Hematopoietic multipotent progenitor cell treated with erythropoietin and hydrocortisone succinate and interleukin-3 and kit ligand, for 6 days (in vitro differentiated cells): ENCODE measurements around the gene NPFFR1.

Experiments
- DNase-seq: peaks from one replicate; pipeline ENCODE4 v3.0.0-alpha.2; 2015

The NPFFR1 gene

GRCh38 chr10:70315276-70315675 is 31.5 kb upstream of the NPFFR1 start:
- DNase-seq: no peak

DNA sequence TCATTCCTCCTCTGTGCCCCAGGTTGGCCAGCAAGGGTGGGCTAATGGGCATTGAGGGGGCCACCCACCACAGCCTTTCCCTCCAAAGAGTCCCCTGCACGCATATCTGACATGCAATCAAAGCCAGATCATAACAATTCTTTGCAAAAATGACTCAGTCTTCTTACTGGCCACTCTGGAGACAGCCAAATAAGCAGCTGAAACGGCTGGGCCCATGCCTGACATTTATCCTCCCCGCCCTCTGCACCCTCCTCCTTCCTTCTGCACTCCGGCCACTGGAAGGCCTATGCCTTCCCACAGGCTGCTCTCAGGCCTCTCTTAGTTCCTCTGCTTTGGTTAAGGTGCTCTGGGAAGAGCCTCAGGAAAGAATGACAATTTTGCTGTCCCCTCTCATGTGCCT is 29.2 kb upstream of the NPFFR1 start:
- no peak for DNase-seq

DNA sequence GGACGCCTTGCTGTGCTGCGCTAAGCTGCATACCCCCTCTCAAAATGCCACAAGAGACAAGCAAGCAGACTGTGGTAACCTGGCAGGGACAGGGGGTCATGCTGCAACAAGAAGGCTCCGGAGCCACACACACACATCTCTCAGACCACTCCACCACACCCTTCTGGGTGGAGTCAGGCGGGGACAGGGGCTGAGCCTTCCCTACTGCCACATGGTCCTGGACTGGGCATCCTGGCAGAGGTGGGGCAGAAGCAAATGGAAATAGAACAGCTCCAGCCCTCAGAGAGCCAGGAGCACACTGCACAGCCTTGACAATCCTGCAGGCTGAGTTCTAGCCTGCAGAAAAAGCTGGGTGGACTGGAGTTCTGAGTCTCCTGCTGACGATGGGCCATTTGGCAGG is 28.4 kb upstream of the NPFFR1 start:
- DNase-seq: no peak

- DNase-seq: no peak
Measured at GRCh38 chr10:70311698-70312097, 27.9 kb upstream of the NPFFR1 start.

DNA sequence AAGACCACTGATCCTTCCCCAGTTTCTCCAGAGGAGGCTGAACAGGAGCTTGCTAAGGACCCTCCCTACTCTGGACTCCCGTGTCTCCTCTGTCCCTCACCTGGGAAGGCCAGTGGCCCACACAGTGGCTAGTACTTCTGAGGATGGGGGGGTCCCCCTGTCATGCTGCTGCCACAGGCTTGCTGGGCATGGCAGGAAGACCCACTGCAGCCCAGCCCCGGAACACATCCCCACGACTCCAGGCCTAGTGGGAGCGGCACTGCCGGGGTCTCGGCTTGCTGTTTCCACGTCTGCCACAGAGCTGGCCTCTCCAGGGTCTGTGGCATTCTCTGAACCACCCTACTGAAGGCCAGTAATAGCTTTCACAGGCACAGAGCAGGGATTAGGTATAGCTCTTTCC is 25.9 kb upstream of the NPFFR1 start:
- DNase-seq: no peak

GRCh38 chr10:70308121-70309060 is 24.6 kb upstream of the NPFFR1 start:
- DNase-seq: no peak

DNA sequence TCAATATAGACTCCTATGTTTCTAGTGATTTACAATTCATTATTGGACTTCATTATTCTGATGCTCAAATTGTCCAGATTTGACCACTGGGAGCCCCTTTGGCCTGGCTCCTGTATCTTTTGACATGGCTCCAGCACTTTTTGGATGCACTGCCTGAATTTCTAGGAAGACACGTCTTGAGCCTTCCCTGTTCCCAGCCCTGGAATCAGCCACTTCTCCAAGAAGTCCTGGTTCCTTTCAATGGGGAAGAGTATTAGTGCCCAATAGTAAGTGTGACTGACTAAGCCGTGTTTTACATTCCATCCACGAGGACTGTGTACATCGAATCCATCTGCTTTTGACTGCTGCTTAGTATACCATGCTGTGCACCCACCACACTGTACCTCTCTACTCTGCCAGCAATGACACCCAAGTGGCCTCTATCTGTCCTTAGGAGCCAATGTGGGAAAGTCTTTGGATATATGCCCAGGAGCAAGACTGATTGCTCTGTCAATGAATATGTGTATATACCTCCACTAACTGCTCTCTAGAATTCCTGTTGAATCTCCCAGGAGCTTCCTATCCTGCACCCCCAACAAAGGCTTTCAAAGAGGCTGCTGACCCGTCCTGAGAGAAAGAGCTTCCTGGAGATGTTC is 23.2 kb upstream of the NPFFR1 start:
- DNase-seq: no peak

DNA sequence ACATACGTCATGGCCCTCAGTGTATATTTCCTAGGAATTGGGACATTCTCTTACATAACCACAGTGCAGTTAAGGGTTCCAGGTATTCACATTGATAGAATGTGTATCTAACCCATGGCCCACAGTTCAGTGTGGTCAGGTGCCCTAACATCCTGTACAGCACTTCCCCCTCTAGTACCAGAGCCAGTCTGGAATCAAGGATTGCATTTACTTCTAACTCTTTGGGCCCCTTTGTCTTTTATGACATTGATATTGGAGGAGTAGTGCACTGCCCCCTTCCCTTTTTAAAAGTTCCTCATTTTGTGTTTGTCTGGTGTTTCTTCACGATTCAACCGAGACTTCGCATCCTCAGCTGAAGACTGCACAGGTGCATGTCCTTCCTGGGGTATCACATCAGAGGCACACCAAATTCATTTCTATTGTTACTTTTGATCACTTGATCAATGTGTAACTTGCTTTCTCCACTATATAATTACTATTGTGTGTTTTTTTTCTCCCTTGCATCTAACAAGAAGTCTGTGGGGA is 22.4 kb upstream of the NPFFR1 start:
- DNase-seq: peak; percentile 36

GRCh38 chr10:70303730-70304129 is 19.9 kb upstream of the NPFFR1 start:
- no peak for DNase-seq

DNA sequence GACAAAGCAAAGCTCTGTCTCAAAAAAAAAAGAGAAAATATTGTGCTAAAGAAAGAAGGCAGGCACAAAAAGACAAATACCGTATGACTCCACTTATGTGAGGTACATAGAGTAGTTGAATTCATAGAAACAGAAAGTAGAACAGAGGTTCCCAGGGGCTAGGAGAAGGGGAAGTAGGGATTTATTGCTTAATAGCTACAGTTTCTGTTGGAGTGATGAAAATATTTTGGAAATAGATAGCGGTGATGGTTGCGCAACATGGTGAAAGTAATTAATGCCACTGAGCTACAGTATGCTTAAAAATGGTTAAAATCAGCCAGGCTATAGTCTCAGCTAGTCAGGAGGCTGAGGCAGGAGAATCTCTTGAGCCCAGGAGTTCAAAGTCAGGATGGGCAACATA is 18.5 kb upstream of the NPFFR1 start:
- peak; percentile 62 for DNase-seq

GRCh38 chr10:70300908-70301597 is 17.2 kb upstream of the NPFFR1 start:
- DNase-seq: no peak

GRCh38 chr10:70300461-70300860 is 16.7 kb upstream of the NPFFR1 start:
- DNase-seq: no peak

DNA sequence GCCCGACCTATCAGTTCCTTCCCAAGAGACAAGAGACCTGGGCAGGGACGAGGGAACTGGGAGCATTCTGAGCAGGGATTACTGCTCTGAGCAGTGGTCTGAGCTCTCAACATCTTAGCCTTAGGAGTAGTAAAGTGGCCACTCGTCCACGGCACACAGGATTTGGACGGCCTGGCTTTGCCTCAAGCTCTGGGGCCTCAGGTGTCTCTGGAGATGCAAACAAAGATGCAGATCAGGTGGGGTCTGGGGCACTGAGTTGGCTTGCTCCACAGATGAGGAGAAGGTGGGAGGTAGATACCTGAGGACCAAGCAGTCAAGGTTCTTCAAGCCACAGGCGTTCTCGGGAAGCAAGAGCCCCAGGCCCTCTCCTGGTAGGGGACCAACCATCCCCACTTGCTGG is 16.1 kb upstream of the NPFFR1 start:
- DNase-seq: no peak

DNA sequence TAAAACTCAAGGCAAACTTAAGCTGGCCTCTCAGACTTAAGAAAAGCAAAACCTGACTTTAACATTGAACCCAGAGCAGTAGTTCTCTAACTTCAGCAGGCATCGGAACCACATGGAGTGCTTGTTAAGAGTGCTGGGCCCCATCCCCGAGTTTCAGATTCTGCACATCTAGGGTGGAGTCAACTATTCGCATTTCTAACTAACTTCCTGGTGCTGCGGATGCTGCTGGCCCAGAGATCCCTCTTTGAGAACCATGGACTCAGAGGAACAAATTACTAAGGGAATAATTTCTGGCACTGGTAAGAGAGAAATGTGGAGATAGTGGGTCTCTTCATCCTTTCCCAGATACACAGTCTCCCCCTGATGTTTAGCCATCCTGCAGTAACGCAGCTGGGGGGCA is 14.6 kb upstream of the NPFFR1 start:
- no peak for DNase-seq

GRCh38 chr10:70297224-70297623 is 13.4 kb upstream of the NPFFR1 start:
- no peak for DNase-seq

GRCh38 chr10:70296406-70296899 is 12.6 kb upstream of the NPFFR1 start:
- peak; percentile 93 for DNase-seq

GRCh38 chr10:70295926-70296325 is 12.1 kb upstream of the NPFFR1 start:
- DNase-seq: no peak

DNA sequence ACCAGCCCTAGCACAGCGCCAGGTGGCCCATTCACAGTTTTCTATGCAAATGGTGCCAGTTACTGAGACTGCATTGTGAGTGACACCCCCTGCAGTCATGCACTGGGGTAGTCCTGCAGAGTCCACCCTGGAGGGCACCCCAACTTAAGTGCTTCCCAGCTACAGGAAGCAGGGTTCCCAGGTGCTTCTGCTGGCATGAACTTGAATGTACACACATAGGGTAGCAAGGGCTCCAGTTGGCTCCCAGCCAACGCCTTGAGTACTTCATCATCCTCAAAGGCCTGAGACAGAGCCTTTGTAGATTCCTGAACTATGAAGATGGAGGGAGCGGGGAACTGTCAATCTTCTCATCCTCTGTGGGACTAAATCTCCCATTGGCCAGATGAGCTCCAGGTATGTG is 11.5 kb upstream of the NPFFR1 start:
- peak; percentile 49 for DNase-seq

DNA sequence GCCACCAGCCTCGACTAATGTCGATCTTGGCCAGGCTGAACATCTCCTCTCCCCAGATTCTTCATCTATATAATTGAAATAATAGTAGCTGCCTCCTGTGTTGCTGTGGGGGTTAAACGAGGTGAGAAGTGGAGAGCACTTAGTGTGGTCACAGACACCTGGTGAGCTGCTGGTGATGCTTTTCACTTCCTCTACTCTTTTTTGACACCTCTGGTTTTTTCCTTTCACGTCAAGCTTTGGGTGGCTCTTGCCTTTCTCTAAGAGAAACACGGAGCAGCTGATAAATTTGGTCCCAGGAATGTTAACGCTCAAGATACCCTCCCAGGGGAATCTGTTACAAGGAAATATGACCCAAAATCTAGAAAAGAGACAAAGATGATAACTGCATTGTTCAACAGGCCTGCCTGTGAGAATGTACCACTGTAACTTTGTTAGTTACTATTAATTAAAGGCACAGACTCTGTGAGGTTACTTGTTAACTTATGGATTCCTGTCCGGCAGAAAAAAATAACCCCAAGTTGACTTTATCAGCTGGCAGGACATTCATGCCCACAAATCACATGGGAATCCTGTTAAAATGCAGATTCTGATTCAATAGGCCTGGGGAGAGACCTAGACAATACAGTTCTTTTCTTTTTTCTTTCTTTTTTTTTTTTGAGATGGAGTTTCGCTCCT is 9.5 kb upstream of the NPFFR1 start:
- no peak for DNase-seq

GRCh38 chr10:70292004-70292403 is 8.2 kb upstream of the NPFFR1 start:
- DNase-seq: no peak

- no peak for DNase-seq
Measured at GRCh38 chr10:70289739-70290138, 5.9 kb upstream of the NPFFR1 start.

DNA sequence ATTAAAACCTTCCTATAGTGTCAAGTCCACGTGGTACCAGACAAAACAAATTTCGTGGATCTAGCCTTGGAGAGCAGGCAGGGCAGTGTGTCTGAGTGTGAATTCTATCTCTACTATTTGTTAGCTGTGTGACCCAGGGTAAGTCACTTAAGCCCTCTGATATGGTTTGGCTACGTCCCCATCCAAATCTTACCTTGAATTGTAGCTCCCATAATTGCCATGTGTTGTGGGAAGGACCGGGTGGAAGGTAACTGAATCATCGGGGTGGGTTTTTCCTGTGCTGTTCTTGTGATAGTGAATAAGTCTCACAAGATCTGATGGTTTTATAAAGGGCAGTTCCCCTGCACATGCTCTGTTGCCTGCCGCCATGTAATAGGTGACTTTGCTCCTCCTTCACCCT is 2.8 kb upstream of the NPFFR1 start:
- DNase-seq: no peak

DNA sequence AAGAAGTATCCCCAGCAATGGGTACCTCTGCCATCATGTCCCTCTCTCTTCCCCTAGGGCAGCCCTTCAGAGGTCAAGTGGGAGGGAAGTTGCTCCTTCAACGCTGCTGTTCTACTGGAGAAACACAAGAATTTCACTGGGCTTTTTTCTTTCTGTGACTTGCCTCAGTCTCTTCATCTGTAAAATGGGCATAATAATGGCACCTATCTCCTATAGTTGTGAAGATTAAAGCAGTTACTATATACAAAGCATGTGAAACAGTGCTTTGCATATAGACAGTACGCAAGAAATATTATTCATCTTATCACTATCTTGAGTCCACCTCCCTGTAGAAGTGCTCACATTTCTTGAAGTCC is 1.6 kb upstream of the NPFFR1 start:
- no peak for DNase-seq
